Measurements from ENCODE around the gene FTO.

FTO gene

GRCh38 chr16:54027558-54027957, 323.6 kb downstream of the FTO start:
- Histone ChIP-seq H3K4me3 (ENCODE audit: low read length in 2 of 2) (no peak overlapping the region), H3K36me3 (ENCODE audit: control insufficient read depth in 2 of 2, insufficient read depth in 2 of 2, low read length in 2 of 2) (no peaks in the 10 kb centered on the region), H3K9me3 (ENCODE audit: control insufficient read depth in 2 of 2, low read length in 2 of 2) (peaks cover 5 to 14% of the 10 kb centered on the region in 2 donors), H3K9ac (ENCODE audit: low read depth in 1 of 2, low read length in 2 of 2) (no peak overlapping the region), H3K27ac (ENCODE audit: low read depth in 2 of 2, low read length in 2 of 2) (no peak overlapping the region), H3K27me3 (ENCODE audit: control insufficient read depth in 2 of 2, insufficient read depth in 2 of 2, low read length in 2 of 2) (no peaks in the 10 kb centered on the region), H3K4me1 (ENCODE audit: control insufficient read depth in 2 of 2, insufficient read depth in 2 of 2, low read length in 2 of 2) (no peaks in the 10 kb centered on the region)

- H3K9me3 ChIP-seq (ENCODE audit: control insufficient read depth in 2 of 2, low read length in 2 of 2), result peaks cover 5 to 14% of the 10 kb centered on the region in 2 donors
- H3K4me3 ChIP-seq (ENCODE audit: low read length in 2 of 2), result no peak overlapping the region
- no peaks in the 10 kb centered on the region for H3K4me1 ChIP-seq (ENCODE audit: control insufficient read depth in 2 of 2, insufficient read depth in 2 of 2, low read length in 2 of 2)
- H3K27me3 ChIP-seq (ENCODE audit: control insufficient read depth in 2 of 2, insufficient read depth in 2 of 2, low read length in 2 of 2), result no peaks in the 10 kb centered on the region
- H3K27ac ChIP-seq (ENCODE audit: low read depth in 2 of 2, low read length in 2 of 2), result no peak overlapping the region
- no peak overlapping the region for H3K9ac ChIP-seq (ENCODE audit: low read depth in 1 of 2, low read length in 2 of 2)
- H3K36me3 ChIP-seq (ENCODE audit: control insufficient read depth in 2 of 2, insufficient read depth in 2 of 2, low read length in 2 of 2), result no peaks in the 10 kb centered on the region
Measured at GRCh38 chr16:54027995-54028394, 324.0 kb downstream of the FTO start.

DNA sequence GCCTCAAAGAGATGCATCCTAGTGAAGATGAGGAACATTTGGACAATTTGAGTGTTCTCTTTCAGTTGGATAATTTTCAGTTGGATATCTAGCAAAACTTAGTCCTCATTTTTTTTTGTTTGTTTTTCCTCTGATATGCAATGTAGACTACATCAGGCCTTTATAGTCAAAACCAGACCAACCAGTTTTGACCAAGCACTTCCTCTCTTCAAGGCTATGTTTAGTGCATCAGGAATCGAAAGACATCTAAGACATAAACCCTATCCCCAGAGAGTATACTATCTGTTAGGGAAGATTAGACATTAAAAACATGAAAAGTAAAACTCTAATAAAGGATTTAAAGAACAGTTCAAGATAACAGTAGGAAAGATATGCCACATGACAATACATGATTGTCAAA, 326.5 kb downstream of the FTO start:
- no peaks in the 10 kb centered on the region for H3K27me3 ChIP-seq (ENCODE audit: control insufficient read depth in 2 of 2, insufficient read depth in 2 of 2, low read length in 2 of 2)
- H3K27ac ChIP-seq (ENCODE audit: low read depth in 2 of 2, low read length in 2 of 2), result no peak overlapping the region
- H3K4me1 ChIP-seq (ENCODE audit: control insufficient read depth in 2 of 2, insufficient read depth in 2 of 2, low read length in 2 of 2), result no peaks in the 10 kb centered on the region
- peaks cover 5 to 14% of the 10 kb centered on the region in 2 donors for H3K9me3 ChIP-seq (ENCODE audit: control insufficient read depth in 2 of 2, low read length in 2 of 2)
- no peak overlapping the region for H3K4me3 ChIP-seq (ENCODE audit: low read length in 2 of 2)
- no peaks in the 10 kb centered on the region for H3K36me3 ChIP-seq (ENCODE audit: control insufficient read depth in 2 of 2, insufficient read depth in 2 of 2, low read length in 2 of 2)
- no peak overlapping the region for H3K9ac ChIP-seq (ENCODE audit: low read depth in 1 of 2, low read length in 2 of 2)

- Histone ChIP-seq H3K36me3 (ENCODE audit: control insufficient read depth in 2 of 2, insufficient read depth in 2 of 2, low read length in 2 of 2) (no peaks in the 10 kb centered on the region), H3K9me3 (ENCODE audit: control insufficient read depth in 2 of 2, low read length in 2 of 2) (peaks cover 5 to 14% of the 10 kb centered on the region in 2 donors), H3K27me3 (ENCODE audit: control insufficient read depth in 2 of 2, insufficient read depth in 2 of 2, low read length in 2 of 2) (no peaks in the 10 kb centered on the region), H3K4me1 (ENCODE audit: control insufficient read depth in 2 of 2, insufficient read depth in 2 of 2, low read length in 2 of 2) (no peaks in the 10 kb centered on the region), H3K27ac (ENCODE audit: low read depth in 2 of 2, low read length in 2 of 2) (no peak overlapping the region), H3K4me3 (ENCODE audit: low read length in 2 of 2) (no peak overlapping the region), H3K9ac (ENCODE audit: low read depth in 1 of 2, low read length in 2 of 2) (no peak overlapping the region)
Measured at GRCh38 chr16:54031107-54031760, 327.3 kb downstream of the FTO start.

DNA sequence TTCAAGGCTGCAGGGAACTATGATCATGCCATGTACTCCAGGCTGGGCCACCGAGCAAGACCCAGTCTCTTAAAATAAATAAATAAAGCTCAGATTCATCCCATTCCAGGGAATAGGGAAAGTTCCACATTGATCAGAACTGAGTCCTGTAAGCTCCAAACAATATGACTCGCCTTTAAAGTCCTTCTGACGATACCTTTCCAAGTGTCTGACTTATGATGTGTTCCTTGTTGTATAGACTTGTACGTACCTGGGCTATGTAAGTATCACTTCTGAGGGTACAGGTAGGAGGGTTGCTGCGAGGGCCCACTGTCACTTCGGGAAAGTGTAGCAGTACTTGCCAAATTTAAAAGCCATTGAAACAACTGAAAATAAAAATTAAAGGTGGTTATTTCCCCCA, 329.8 kb downstream of the FTO start:
- H3K4me1 ChIP-seq (ENCODE audit: control insufficient read depth in 2 of 2, insufficient read depth in 2 of 2, low read length in 2 of 2), result no peaks in the 10 kb centered on the region
- no peak overlapping the region for H3K4me3 ChIP-seq (ENCODE audit: low read length in 2 of 2)
- no peaks in the 10 kb centered on the region for H3K36me3 ChIP-seq (ENCODE audit: control insufficient read depth in 2 of 2, insufficient read depth in 2 of 2, low read length in 2 of 2)
- peaks cover 5 to 14% of the 10 kb centered on the region in 2 donors for H3K9me3 ChIP-seq (ENCODE audit: control insufficient read depth in 2 of 2, low read length in 2 of 2)
- H3K9ac ChIP-seq (ENCODE audit: low read depth in 1 of 2, low read length in 2 of 2), result no peak overlapping the region
- no peaks in the 10 kb centered on the region for H3K27me3 ChIP-seq (ENCODE audit: control insufficient read depth in 2 of 2, insufficient read depth in 2 of 2, low read length in 2 of 2)
- H3K27ac ChIP-seq (ENCODE audit: low read depth in 2 of 2, low read length in 2 of 2), result no peak overlapping the region

DNA sequence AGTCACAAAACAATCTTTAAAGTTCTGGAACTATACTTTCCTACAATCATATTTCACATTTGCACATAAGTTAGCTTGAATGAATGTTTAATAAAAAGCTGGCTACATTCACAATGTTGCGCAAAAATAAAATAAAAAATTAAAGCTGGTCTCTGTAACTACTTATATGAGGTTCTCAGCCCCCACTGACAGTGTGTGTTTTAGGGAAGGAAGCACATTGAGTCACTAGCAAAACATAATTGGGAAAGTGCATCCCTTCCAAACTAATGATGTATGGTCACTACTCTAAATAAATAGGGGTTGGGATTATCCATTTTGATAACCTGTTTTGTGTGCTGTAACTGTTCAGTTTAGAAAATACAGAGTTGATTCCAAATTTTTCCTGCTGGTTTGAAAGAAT, 330.7 kb downstream of the FTO start:
- Histone ChIP-seq H3K27me3 (ENCODE audit: control insufficient read depth in 2 of 2, insufficient read depth in 2 of 2, low read length in 2 of 2) (no peaks in the 10 kb centered on the region), H3K9ac (ENCODE audit: low read depth in 1 of 2, low read length in 2 of 2) (no peak overlapping the region), H3K4me3 (ENCODE audit: low read length in 2 of 2) (no peak overlapping the region), H3K9me3 (ENCODE audit: control insufficient read depth in 2 of 2, low read length in 2 of 2) (peaks cover 5 to 14% of the 10 kb centered on the region in 2 donors), H3K36me3 (ENCODE audit: control insufficient read depth in 2 of 2, insufficient read depth in 2 of 2, low read length in 2 of 2) (no peaks in the 10 kb centered on the region), H3K27ac (ENCODE audit: low read depth in 2 of 2, low read length in 2 of 2) (no peak overlapping the region), H3K4me1 (ENCODE audit: control insufficient read depth in 2 of 2, insufficient read depth in 2 of 2, low read length in 2 of 2) (no peaks in the 10 kb centered on the region)

GRCh38 chr16:54040480-54040879, 336.5 kb downstream of the FTO start:
- H3K27ac ChIP-seq (ENCODE audit: low read depth in 2 of 2, low read length in 2 of 2), result no peak overlapping the region
- no peaks in the 10 kb centered on the region for H3K9me3 ChIP-seq (ENCODE audit: control insufficient read depth in 2 of 2, low read length in 2 of 2)
- H3K4me1 ChIP-seq (ENCODE audit: control insufficient read depth in 2 of 2, insufficient read depth in 2 of 2, low read length in 2 of 2), result no peaks in the 10 kb centered on the region
- H3K4me3 ChIP-seq (ENCODE audit: low read length in 2 of 2), result no peak overlapping the region
- no peaks in the 10 kb centered on the region for H3K36me3 ChIP-seq (ENCODE audit: control insufficient read depth in 2 of 2, insufficient read depth in 2 of 2, low read length in 2 of 2)
- no peak overlapping the region for H3K9ac ChIP-seq (ENCODE audit: low read depth in 1 of 2, low read length in 2 of 2)
- H3K27me3 ChIP-seq (ENCODE audit: control insufficient read depth in 2 of 2, insufficient read depth in 2 of 2, low read length in 2 of 2), result no peaks in the 10 kb centered on the region

DNA sequence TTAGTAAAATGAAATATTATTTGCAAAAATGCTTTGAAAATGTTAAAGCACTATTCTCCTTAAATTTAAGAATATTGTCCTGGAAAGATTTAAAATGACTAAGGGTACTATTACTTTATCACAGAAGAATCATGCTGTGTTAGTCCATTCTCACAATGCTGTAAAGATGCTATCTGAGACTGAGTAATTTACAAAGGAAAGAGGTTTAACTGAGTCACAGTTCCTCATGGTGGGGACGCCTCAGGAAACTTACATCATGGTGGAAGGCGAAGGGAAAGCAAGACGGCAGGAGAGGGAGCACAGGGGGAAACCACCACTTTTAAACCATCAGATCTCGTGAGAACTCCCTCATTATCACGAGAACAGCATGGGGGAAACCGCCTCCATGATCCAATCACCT, 337.0 kb downstream of the FTO start:
- Histone ChIP-seq H3K36me3 (ENCODE audit: control insufficient read depth in 2 of 2, insufficient read depth in 2 of 2, low read length in 2 of 2) (no peaks in the 10 kb centered on the region), H3K9ac (ENCODE audit: low read depth in 1 of 2, low read length in 2 of 2) (no peak overlapping the region), H3K27me3 (ENCODE audit: control insufficient read depth in 2 of 2, insufficient read depth in 2 of 2, low read length in 2 of 2) (no peaks in the 10 kb centered on the region), H3K27ac (ENCODE audit: low read depth in 2 of 2, low read length in 2 of 2) (no peak overlapping the region), H3K4me1 (ENCODE audit: control insufficient read depth in 2 of 2, insufficient read depth in 2 of 2, low read length in 2 of 2) (no peaks in the 10 kb centered on the region), H3K9me3 (ENCODE audit: control insufficient read depth in 2 of 2, low read length in 2 of 2) (no peaks in the 10 kb centered on the region), H3K4me3 (ENCODE audit: low read length in 2 of 2) (no peak overlapping the region)

DNA sequence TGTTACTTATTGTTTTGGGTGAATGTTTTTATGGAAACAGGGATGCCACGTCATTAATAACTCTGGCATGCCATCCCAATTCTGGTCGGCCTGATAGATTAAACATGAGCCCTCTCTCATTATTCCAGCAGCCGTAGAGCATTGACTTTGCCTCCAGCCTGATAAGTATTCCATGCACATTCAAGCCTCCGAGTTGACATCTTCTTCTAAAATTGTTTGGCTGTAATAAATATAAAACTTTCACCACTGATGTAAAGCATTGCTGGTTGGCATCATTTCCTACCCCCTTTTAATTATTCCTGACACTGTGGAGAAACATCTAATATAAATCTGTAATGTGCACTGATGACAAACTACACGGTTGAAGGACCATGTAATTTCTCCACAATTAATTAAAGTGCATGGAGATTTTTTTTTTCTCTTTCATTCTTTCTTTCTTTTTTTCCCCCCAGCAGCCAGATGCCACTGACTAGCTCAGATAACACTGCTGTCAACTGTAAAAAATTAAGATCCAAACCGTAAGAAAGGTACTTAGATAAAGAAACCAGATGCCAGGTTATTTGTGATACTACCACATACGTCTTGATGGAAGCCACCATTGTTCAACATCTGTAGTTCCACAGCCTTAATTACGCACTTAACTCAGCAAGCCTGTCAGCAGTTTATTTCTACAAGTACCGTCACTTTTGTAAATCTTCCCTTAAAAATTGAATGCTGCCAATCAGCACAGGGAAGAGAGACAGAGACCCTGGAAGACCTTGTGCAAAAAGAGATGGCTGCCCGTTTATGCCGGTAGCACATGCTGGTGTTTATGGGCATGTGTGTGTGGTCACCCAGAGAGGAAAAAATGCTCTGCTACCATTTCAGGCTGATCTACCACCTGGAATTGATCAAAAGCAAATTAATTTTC, 344.9 kb downstream of the FTO start:
- Histone ChIP-seq H3K27me3 (ENCODE audit: control insufficient read depth in 2 of 2, insufficient read depth in 2 of 2, low read length in 2 of 2) (no peaks in the 10 kb centered on the region), H3K27ac (ENCODE audit: low read depth in 2 of 2, low read length in 2 of 2) (no peak overlapping the region), H3K36me3 (ENCODE audit: control insufficient read depth in 2 of 2, insufficient read depth in 2 of 2, low read length in 2 of 2) (no peaks in the 10 kb centered on the region), H3K4me3 (ENCODE audit: low read length in 2 of 2) (no peak overlapping the region), H3K9ac (ENCODE audit: low read depth in 1 of 2, low read length in 2 of 2) (no peak overlapping the region), H3K4me1 (ENCODE audit: control insufficient read depth in 2 of 2, insufficient read depth in 2 of 2, low read length in 2 of 2) (no peaks in the 10 kb centered on the region), H3K9me3 (ENCODE audit: control insufficient read depth in 2 of 2, low read length in 2 of 2) (no peaks in the 10 kb centered on the region)

DNA sequence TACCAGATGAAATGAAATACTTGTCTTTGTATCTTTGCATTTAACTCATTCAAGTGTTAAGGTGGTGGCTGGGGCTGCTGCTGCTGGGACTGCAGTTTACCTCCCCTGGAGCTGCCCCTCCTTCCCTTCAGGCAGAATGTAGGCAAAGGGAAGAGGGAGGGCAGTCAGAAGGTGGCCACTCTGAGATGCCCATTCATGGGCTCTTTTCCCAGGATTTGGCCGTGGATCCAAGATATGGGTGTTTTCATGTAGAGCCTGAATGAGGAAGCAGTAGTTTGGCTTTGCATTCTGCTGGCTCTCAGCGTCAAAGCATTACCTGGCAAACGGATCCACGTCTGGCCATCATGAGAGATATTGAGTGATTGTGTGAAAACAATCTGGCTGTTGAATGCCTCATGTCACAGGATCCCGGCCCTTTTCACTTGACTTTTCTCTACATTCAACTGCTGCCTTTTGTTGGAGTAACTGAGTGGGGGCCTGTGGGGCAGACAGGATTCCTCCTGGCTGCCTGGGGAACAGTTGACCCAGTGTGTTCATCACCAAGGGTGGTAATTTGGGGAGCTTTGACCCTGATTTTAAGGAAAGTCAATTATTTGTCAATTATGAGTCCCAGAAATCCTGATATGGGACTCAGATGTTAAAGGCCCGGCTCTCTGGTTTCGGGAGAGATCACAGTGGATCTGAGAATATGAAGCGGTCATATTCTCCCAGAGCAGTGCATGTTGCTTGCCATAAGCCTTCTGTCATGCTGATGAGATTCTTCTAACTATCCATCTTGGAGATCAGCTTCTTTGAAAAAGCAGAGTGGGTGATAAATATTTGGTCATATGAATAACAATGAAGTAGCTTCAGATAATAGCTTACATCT, 345.9 kb downstream of the FTO start:
- H3K9me3 ChIP-seq (ENCODE audit: control insufficient read depth in 2 of 2, low read length in 2 of 2), result no peaks in the 10 kb centered on the region
- no peak overlapping the region for H3K4me3 ChIP-seq (ENCODE audit: low read length in 2 of 2)
- no peaks in the 10 kb centered on the region for H3K27me3 ChIP-seq (ENCODE audit: control insufficient read depth in 2 of 2, insufficient read depth in 2 of 2, low read length in 2 of 2)
- H3K9ac ChIP-seq (ENCODE audit: low read depth in 1 of 2, low read length in 2 of 2), result no peak overlapping the region
- no peak overlapping the region for H3K27ac ChIP-seq (ENCODE audit: low read depth in 2 of 2, low read length in 2 of 2)
- no peaks in the 10 kb centered on the region for H3K4me1 ChIP-seq (ENCODE audit: control insufficient read depth in 2 of 2, insufficient read depth in 2 of 2, low read length in 2 of 2)
- no peaks in the 10 kb centered on the region for H3K36me3 ChIP-seq (ENCODE audit: control insufficient read depth in 2 of 2, insufficient read depth in 2 of 2, low read length in 2 of 2)
